WTC11 (cell line): ENCODE measurements around the gene TFB2M. TPM values are rescaled to one million over a fixed set of nuclear protein-coding genes. Genes with fewer than 3 reads are reported as not detected.
A peak's percentile ranks its signal among the peaks of the same experiment; 100 is the strongest.

Experiments used
- ATAC-seq: fragments of 200-7000 bp; cut with Tn5 transposase; 2 replicates; pipeline ENCODE4 v1.10.0; 2021; ENCODE audit warnings: mild to moderate bottlenecking, moderate library complexity
- CTCF ChIA-PET: fragments of 300-600 bp; sonication (Branson Sonifier 250); formaldehyde crosslinking; loops from one replicate; lab custom pipeline; 2021; ENCODE audit warnings: antibody characterized with exemption; lab: Charles Lee
- POLR2A ChIA-PET: fragments of 350-600 bp; sonication (Branson Sonifier 250); formaldehyde crosslinking; loops from one replicate; lab custom pipeline; 2021; ENCODE audit warnings: antibody characterized with exemption; lab: Charles Lee
- DNase-seq: peaks from one replicate; pipeline ENCODE4 v3.0.0; 2021; ENCODE audit warnings: low spot score
- H3K27ac Mint-ChIP-seq: 2 replicates; pipeline ENCODE4 v1.8.0; 2021; ENCODE audit warnings: mixed read lengths
- H3K27me3 Mint-ChIP-seq: 2 replicates; pipeline ENCODE4 v1.8.0; 2021; ENCODE audit warnings: low read depth, mild to moderate bottlenecking, moderate library complexity, mixed read lengths
- H3K36me3 Mint-ChIP-seq: 2 replicates; pipeline ENCODE4 v1.8.0; 2021; ENCODE audit warnings: mixed read lengths
- H3K4me1 Mint-ChIP-seq: 2 replicates; pipeline ENCODE4 v1.8.0; 2022; ENCODE audit warnings: mixed read lengths
- H3K4me3 Mint-ChIP-seq: 2 replicates; pipeline ENCODE4 v1.8.0; 2021; ENCODE audit warnings: mild to moderate bottlenecking, moderate library complexity, mixed read lengths
- H3K9me3 Mint-ChIP-seq: 2 replicates; pipeline ENCODE4 v1.8.0; 2021; ENCODE audit warnings: mixed read lengths
- ATF1 ChIP-seq: sonication (generic); formaldehyde crosslinking; IDR thresholded peaks from 2 replicates; pipeline ENCODE4 v1.8.1; 2023; ENCODE audit warnings: mild to moderate bottlenecking, moderate library complexity, missing genetic modification reagents
- CREB1 ChIP-seq: sonication (generic); formaldehyde crosslinking; IDR thresholded peaks from 2 replicates; pipeline ENCODE4 v1.8.0; 2023; ENCODE audit warnings: mild to moderate bottlenecking, missing genetic modification reagents
- E2F4 ChIP-seq: sonication (generic); formaldehyde crosslinking; IDR thresholded peaks from 2 replicates; pipeline ENCODE4 v1.8.1; 2022; ENCODE audit warnings: low read depth, mild to moderate bottlenecking, moderate library complexity, missing genetic modification reagents, borderline replicate concordance
- ESRRA ChIP-seq: sonication (generic); formaldehyde crosslinking; IDR thresholded peaks from 2 replicates; pipeline ENCODE4 v1.8.1; 2022; ENCODE audit warnings: mild to moderate bottlenecking, missing genetic modification reagents, borderline replicate concordance
- ETV6 ChIP-seq: sonication (generic); formaldehyde crosslinking; IDR thresholded peaks from 2 replicates; pipeline ENCODE4 v1.8.1; 2022; ENCODE audit warnings: mild to moderate bottlenecking, missing genetic modification reagents
- GTF2I ChIP-seq: fragments of 250-450 bp; sonication (Bioruptor Pico); conservative IDR thresholded peaks from 2 replicates; pipeline ENCODE4 v1.4.0; 2021; ENCODE audit warnings: mild to moderate bottlenecking
- NR2C2 ChIP-seq: sonication (generic); formaldehyde crosslinking; IDR thresholded peaks from 2 replicates; pipeline ENCODE4 v1.8.0; 2022; ENCODE audit warnings: mild to moderate bottlenecking, missing genetic modification reagents
- RELA ChIP-seq: sonication (generic); formaldehyde crosslinking; IDR thresholded peaks from 2 replicates; pipeline ENCODE4 v1.8.1; 2022; ENCODE audit warnings: missing genetic modification reagents, mild to moderate bottlenecking, borderline replicate concordance
- SOX15 ChIP-seq: fragments of 250-450 bp; sonication (Bioruptor Pico); IDR thresholded peaks from 2 replicates; pipeline ENCODE4 v1.9.0; 2021; ENCODE audit warnings: mild to moderate bottlenecking
- TCF7 ChIP-seq: sonication (generic); formaldehyde crosslinking; IDR thresholded peaks from 2 replicates; pipeline ENCODE4 v1.8.0; 2022; ENCODE audit warnings: mild to moderate bottlenecking, low read depth, missing genetic modification reagents, moderate library complexity
- TP53 ChIP-seq: sonication (generic); formaldehyde crosslinking; IDR thresholded peaks from 2 replicates; pipeline ENCODE4 v1.8.1; 2023; ENCODE audit warnings: mild to moderate bottlenecking, missing genetic modification reagents
- ZNF138 ChIP-seq: sonication (generic); formaldehyde crosslinking; conservative IDR thresholded peaks from 2 replicates; pipeline ENCODE4 v1.8.1; 2022; ENCODE audit warnings: mild to moderate bottlenecking, moderate library complexity, missing genetic modification reagents
- ZNF423 ChIP-seq: fragments of 250-450 bp; sonication (Bioruptor Pico); IDR thresholded peaks from 2 replicates; pipeline ENCODE4 v2.1.2; 2022; ENCODE audit warnings: mild to moderate bottlenecking, moderate library complexity
- total RNA-seq: library from RNA; stranded (reverse); gene quantifications from 3 replicates; pipeline ENCODE4 v1.2.3, GENCODE V29; 2021
- TF ChIP-seq, protein P1 (sequence below): sonication (generic); formaldehyde crosslinking; IDR thresholded peaks from 2 replicates; pipeline ENCODE4 v1.8.1; 2023; ENCODE audit warnings: mild to moderate bottlenecking, missing genetic modification reagents, borderline replicate concordance
- TF ChIP-seq, protein P2 (sequence below): sonication (generic); formaldehyde crosslinking; IDR thresholded peaks from 2 replicates; pipeline ENCODE4 v1.8.1; 2022; ENCODE audit warnings: mild to moderate bottlenecking, moderate library complexity, missing genetic modification reagents
- TF ChIP-seq, protein P3 (sequence below): sonication (generic); formaldehyde crosslinking; IDR thresholded peaks from 2 replicates; pipeline ENCODE4 v1.8.1; 2022; ENCODE audit warnings: low read depth, missing genetic modification reagents, borderline replicate concordance
- TF ChIP-seq, protein P4 (sequence below): sonication (generic); formaldehyde crosslinking; IDR thresholded peaks from 2 replicates; pipeline ENCODE4 v1.8.0; 2023; ENCODE audit warnings: missing genetic modification reagents, mild to moderate bottlenecking, borderline replicate concordance
- TF ChIP-seq, protein P5 (sequence below): fragments of 200-600 bp; IDR thresholded peaks from 2 replicates; pipeline ENCODE4 v1.8.0; 2022; ENCODE audit warnings: antibody characterized with exemption
- TF ChIP-seq, protein P6 (sequence below): fragments of 250-450 bp; sonication (Bioruptor Pico); IDR thresholded peaks from 2 replicates; pipeline ENCODE4 v1.9.0; 2021; ENCODE audit warnings: mild to moderate bottlenecking

Gene TFB2M
- total RNA-seq, 1 experiment from 2014 or later = 16.5 TPM

GRCh38 chr1:246608616-246609376 lies 42.7 kb upstream of the TFB2M start (continued):
- TF ChIP-seq, protein P1, sequence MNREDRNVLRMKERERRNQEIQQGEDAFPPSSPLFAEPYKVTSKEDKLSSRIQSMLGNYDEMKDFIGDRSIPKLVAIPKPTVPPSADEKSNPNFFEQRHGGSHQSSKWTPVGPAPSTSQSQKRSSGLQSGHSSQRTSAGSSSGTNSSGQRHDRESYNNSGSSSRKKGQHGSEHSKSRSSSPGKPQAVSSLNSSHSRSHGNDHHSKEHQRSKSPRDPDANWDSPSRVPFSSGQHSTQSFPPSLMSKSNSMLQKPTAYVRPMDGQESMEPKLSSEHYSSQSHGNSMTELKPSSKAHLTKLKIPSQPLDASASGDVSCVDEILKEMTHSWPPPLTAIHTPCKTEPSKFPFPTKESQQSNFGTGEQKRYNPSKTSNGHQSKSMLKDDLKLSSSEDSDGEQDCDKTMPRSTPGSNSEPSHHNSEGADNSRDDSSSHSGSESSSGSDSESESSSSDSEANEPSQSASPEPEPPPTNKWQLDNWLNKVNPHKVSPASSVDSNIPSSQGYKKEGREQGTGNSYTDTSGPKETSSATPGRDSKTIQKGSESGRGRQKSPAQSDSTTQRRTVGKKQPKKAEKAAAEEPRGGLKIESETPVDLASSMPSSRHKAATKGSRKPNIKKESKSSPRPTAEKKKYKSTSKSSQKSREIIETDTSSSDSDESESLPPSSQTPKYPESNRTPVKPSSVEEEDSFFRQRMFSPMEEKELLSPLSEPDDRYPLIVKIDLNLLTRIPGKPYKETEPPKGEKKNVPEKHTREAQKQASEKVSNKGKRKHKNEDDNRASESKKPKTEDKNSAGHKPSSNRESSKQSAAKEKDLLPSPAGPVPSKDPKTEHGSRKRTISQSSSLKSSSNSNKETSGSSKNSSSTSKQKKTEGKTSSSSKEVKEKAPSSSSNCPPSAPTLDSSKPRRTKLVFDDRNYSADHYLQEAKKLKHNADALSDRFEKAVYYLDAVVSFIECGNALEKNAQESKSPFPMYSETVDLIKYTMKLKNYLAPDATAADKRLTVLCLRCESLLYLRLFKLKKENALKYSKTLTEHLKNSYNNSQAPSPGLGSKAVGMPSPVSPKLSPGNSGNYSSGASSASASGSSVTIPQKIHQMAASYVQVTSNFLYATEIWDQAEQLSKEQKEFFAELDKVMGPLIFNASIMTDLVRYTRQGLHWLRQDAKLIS (CRISPR knock-in tag) = no peak
- no peak for TF ChIP-seq NR2C2 (CRISPR knock-in tag)
- TF ChIP-seq RELA (CRISPR knock-in tag) = no peak
- TF ChIP-seq ATF1 (CRISPR knock-in tag) = no peak
- no peak for TF ChIP-seq E2F4 (CRISPR knock-in tag)
- TF ChIP-seq SOX15 (CRISPR knock-in tag) = no peak
- TF ChIP-seq TP53 = no peak
- TF ChIP-seq, all 79 proteins: peak for 0

GRCh38 chr1:246607462-246607861 lies 41.4 kb upstream of the TFB2M start:
- H3K27me3 Mint-ChIP-seq = no peaks in the 10 kb centered on the region
- TF ChIP-seq ETV6 (CRISPR knock-in tag) = no peak
- no peak for TF ChIP-seq ESRRA (CRISPR knock-in tag)
- TF ChIP-seq ZNF423 (CRISPR knock-in tag) = no peak
- TF ChIP-seq, protein P2, sequence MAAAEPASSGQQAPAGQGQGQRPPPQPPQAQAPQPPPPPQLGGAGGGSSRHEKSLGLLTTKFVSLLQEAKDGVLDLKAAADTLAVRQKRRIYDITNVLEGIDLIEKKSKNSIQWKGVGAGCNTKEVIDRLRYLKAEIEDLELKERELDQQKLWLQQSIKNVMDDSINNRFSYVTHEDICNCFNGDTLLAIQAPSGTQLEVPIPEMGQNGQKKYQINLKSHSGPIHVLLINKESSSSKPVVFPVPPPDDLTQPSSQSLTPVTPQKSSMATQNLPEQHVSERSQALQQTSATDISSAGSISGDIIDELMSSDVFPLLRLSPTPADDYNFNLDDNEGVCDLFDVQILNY (CRISPR knock-in tag) = no peak
- no peak for TF ChIP-seq ATF1 (CRISPR knock-in tag)
- TF ChIP-seq, protein P3, sequence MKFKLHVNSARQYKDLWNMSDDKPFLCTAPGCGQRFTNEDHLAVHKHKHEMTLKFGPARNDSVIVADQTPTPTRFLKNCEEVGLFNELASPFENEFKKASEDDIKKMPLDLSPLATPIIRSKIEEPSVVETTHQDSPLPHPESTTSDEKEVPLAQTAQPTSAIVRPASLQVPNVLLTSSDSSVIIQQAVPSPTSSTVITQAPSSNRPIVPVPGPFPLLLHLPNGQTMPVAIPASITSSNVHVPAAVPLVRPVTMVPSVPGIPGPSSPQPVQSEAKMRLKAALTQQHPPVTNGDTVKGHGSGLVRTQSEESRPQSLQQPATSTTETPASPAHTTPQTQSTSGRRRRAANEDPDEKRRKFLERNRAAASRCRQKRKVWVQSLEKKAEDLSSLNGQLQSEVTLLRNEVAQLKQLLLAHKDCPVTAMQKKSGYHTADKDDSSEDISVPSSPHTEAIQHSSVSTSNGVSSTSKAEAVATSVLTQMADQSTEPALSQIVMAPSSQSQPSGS (CRISPR knock-in tag) = no peak
- TF ChIP-seq, protein P4, sequence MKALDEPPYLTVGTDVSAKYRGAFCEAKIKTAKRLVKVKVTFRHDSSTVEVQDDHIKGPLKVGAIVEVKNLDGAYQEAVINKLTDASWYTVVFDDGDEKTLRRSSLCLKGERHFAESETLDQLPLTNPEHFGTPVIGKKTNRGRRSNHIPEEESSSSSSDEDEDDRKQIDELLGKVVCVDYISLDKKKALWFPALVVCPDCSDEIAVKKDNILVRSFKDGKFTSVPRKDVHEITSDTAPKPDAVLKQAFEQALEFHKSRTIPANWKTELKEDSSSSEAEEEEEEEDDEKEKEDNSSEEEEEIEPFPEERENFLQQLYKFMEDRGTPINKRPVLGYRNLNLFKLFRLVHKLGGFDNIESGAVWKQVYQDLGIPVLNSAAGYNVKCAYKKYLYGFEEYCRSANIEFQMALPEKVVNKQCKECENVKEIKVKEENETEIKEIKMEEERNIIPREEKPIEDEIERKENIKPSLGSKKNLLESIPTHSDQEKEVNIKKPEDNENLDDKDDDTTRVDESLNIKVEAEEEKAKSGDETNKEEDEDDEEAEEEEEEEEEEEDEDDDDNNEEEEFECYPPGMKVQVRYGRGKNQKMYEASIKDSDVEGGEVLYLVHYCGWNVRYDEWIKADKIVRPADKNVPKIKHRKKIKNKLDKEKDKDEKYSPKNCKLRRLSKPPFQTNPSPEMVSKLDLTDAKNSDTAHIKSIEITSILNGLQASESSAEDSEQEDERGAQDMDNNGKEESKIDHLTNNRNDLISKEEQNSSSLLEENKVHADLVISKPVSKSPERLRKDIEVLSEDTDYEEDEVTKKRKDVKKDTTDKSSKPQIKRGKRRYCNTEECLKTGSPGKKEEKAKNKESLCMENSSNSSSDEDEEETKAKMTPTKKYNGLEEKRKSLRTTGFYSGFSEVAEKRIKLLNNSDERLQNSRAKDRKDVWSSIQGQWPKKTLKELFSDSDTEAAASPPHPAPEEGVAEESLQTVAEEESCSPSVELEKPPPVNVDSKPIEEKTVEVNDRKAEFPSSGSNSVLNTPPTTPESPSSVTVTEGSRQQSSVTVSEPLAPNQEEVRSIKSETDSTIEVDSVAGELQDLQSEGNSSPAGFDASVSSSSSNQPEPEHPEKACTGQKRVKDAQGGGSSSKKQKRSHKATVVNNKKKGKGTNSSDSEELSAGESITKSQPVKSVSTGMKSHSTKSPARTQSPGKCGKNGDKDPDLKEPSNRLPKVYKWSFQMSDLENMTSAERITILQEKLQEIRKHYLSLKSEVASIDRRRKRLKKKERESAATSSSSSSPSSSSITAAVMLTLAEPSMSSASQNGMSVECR (CRISPR knock-in tag) = no peak
- no peak for TF ChIP-seq ZNF138 (CRISPR knock-in tag)
- TF ChIP-seq RELA (CRISPR knock-in tag) = no peak
- TF ChIP-seq TCF7 (CRISPR knock-in tag) = no peak
- no peak for TF ChIP-seq GTF2I (CRISPR knock-in tag)
- TF ChIP-seq CREB1 (CRISPR knock-in tag) = no peak
- TF ChIP-seq, protein P5, sequence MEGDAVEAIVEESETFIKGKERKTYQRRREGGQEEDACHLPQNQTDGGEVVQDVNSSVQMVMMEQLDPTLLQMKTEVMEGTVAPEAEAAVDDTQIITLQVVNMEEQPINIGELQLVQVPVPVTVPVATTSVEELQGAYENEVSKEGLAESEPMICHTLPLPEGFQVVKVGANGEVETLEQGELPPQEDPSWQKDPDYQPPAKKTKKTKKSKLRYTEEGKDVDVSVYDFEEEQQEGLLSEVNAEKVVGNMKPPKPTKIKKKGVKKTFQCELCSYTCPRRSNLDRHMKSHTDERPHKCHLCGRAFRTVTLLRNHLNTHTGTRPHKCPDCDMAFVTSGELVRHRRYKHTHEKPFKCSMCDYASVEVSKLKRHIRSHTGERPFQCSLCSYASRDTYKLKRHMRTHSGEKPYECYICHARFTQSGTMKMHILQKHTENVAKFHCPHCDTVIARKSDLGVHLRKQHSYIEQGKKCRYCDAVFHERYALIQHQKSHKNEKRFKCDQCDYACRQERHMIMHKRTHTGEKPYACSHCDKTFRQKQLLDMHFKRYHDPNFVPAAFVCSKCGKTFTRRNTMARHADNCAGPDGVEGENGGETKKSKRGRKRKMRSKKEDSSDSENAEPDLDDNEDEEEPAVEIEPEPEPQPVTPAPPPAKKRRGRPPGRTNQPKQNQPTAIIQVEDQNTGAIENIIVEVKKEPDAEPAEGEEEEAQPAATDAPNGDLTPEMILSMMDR = no peak
- TF ChIP-seq, protein P6, sequence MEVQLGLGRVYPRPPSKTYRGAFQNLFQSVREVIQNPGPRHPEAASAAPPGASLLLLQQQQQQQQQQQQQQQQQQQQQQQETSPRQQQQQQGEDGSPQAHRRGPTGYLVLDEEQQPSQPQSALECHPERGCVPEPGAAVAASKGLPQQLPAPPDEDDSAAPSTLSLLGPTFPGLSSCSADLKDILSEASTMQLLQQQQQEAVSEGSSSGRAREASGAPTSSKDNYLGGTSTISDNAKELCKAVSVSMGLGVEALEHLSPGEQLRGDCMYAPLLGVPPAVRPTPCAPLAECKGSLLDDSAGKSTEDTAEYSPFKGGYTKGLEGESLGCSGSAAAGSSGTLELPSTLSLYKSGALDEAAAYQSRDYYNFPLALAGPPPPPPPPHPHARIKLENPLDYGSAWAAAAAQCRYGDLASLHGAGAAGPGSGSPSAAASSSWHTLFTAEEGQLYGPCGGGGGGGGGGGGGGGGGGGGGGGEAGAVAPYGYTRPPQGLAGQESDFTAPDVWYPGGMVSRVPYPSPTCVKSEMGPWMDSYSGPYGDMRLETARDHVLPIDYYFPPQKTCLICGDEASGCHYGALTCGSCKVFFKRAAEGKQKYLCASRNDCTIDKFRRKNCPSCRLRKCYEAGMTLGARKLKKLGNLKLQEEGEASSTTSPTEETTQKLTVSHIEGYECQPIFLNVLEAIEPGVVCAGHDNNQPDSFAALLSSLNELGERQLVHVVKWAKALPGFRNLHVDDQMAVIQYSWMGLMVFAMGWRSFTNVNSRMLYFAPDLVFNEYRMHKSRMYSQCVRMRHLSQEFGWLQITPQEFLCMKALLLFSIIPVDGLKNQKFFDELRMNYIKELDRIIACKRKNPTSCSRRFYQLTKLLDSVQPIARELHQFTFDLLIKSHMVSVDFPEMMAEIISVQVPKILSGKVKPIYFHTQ (CRISPR knock-in tag) = no peak

More at GRCh38 chr1:246607462-246607861, 41.4 kb upstream of the TFB2M start:
- Mint-ChIP-seq H3K36me3 (no peaks in the 10 kb centered on the region), H3K27ac (peak overlapping the region; percentile 72; the same call in 1 of the 2 replicates), H3K4me1 (peaks cover 19% of the 10 kb centered on the region), H3K4me3 (no peak overlapping the region), H3K9me3 (no peaks in the 10 kb centered on the region)
- ChIA-PET CTCF (no interaction called here), POLR2A (no interaction called here)
- ATAC-seq (no peak; the same call in 1 of the 2 replicates), DNase-seq (no peak)
